GM23248 (cell line): ENCODE data around the gene ATP13A1.

Experiments
- EZH2 ChIP-seq: fragments of 200-600 bp; sonication (generic); IDR thresholded peaks from 2 replicates; pipeline ENCODE4 v1.6.1; 2018; ENCODE audit warnings: antibody characterized with exemption, mild to moderate bottlenecking; ENCODE audit not compliant: insufficient read depth, poor library complexity, severe bottlenecking
- EZH2phosphoT487 ChIP-seq: fragments of 200-600 bp; sonication (generic); IDR thresholded peaks from 2 replicates; pipeline ENCODE4 v1.6.1; 2018; ENCODE audit warnings: antibody characterized with exemption, moderate library complexity, mild to moderate bottlenecking, low read depth; ENCODE audit not compliant: insufficient read depth

- TF ChIP-seq EZH2 (no peak), EZH2phosphoT487 (no peak)
Observed at GRCh38 chr19:19637186-19637522, 26.3 kb downstream of the ATP13A1 start.
